Activated T-cell treated with anti-CD3 and anti-CD28 coated beads for 48 hours (primary cell): ENCODE measurements around the gene VSTM2L.
A peak's percentile ranks its signal among the peaks of the same experiment; 100 is the strongest.

Source experiments
- DNase-seq: peaks from one replicate; pipeline ENCODE4 v3.0.0-alpha.2; 2020; ENCODE audit warnings: low read depth

VSTM2L gene

GRCh38 chr20:37918035-37918434 is 15.1 kb downstream of the VSTM2L start:
- DNase-seq = no peak

- DNase-seq = no peak
These were observed 16.6 kb downstream of the VSTM2L start for GRCh38 chr20:37919389-37920040.

- no peak for DNase-seq
These were observed 17.3 kb downstream of the VSTM2L start for GRCh38 chr20:37920270-37920669.

- no peak for DNase-seq
These were observed 17.9 kb downstream of the VSTM2L start for GRCh38 chr20:37920679-37921322.

GRCh38 chr20:37921341-37921929 is 18.5 kb downstream of the VSTM2L start:
- no peak for DNase-seq

- peak; percentile 42 for DNase-seq
These were observed 19.1 kb downstream of the VSTM2L start for GRCh38 chr20:37922016-37922415.

- DNase-seq = no peak
These were observed 22.6 kb downstream of the VSTM2L start for GRCh38 chr20:37925265-37926165.

- no peak for DNase-seq
These were observed 23.7 kb downstream of the VSTM2L start for GRCh38 chr20:37926612-37927011.

- DNase-seq = no peak
These were observed 24.6 kb downstream of the VSTM2L start for GRCh38 chr20:37927410-37928095.

GRCh38 chr20:37928996-37929682 is 26.2 kb downstream of the VSTM2L start:
- DNase-seq = no peak

- no peak for DNase-seq
These were observed 26.7 kb downstream of the VSTM2L start for GRCh38 chr20:37929683-37930014.

GRCh38 chr20:37931153-37931922 is 28.4 kb downstream of the VSTM2L start:
- no peak for DNase-seq

- no peak for DNase-seq
These were observed 29.1 kb downstream of the VSTM2L start for GRCh38 chr20:37932074-37932473.

GRCh38 chr20:37932919-37933318 is 30.0 kb downstream of the VSTM2L start:
- no peak for DNase-seq

- no peak for DNase-seq
These were observed 31.1 kb downstream of the VSTM2L start for GRCh38 chr20:37933786-37934633.

GRCh38 chr20:37934634-37935375 is 31.9 kb downstream of the VSTM2L start:
- no peak for DNase-seq

GRCh38 chr20:37935435-37935834 is 32.5 kb downstream of the VSTM2L start:
- DNase-seq = no peak

- no peak for DNase-seq
These were observed 33.1 kb downstream of the VSTM2L start for GRCh38 chr20:37936041-37936440.

- no peak for DNase-seq
These were observed 33.5 kb downstream of the VSTM2L start for GRCh38 chr20:37936451-37936850.
